NOMO-1 treated with dmso at 0.1 percent for 144 hours (cell line): ENCODE results near the gene EML1.
A peak's percentile ranks its signal among the peaks of the same experiment; 100 is the strongest.

Experiments used
- DNase-seq: peaks from one replicate; lab custom pipeline; 2025; ENCODE audit not compliant: unreplicated experiment; lab: John Stamatoyannopoulos, UW

EML1 gene

GRCh38 chr14:99821519-99822508 is 28.6 kb downstream of the EML1 start:
- no peak for DNase-seq

- DNase-seq = no peak
These were observed 29.7 kb downstream of the EML1 start for GRCh38 chr14:99822800-99823455.

DNA sequence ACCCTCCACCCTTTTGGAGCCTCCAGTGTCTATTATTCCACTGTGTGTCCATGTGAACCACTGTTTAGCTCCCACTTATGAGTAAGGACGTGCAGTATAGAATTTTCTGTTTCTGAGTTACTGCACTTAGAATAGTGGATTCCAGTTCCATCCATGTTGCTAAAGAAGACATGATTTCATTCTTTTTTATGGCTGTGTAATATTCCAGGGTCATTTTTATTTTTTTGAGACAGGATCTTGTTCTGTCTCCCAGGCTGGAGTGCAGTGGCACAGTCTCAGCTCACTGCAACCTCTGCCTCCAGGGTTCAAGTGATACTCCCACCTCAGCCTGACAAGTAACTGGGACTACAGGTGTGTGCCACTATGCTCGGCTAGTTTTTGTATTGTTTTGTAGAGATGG is 31.6 kb downstream of the EML1 start:
- DNase-seq = no peak

DNA sequence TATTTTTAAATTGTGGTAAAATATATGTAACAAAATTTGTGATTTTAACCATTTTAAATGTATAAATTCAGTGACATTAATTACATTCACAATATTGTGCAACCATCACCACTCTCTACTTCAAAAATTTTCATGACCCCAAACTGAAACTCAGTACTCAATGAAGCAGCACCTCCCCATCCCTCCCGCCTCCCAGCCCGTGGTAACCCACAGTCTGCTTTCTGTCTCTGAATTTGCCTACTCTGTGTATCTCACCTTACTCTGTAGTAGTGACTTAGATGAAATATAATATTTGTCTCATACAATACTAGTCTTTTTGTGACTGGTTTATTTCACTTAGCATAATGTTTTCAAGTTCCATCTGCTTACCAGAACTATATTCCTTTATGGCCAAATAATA is 36.2 kb downstream of the EML1 start:
- no peak for DNase-seq

DNA sequence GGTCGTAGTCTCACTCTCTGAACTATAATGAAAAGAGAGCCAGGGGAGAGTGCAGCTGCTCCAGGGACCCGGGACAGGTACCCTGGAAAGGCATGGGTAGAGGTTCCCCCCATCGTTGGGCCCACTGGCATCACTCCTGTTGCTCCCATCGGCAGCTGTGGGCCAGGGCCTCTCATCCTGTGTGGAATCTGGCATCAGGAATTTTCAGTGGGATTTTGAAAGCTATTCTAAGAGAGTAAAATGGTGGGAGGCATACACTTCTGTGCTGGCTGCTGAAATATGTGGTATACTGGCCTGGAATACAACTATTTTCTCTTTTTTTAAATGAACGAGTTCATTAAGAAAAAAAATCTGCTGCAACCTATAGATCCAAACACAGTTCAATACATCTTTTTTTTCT is 38.1 kb downstream of the EML1 start:
- DNase-seq = no peak

DNA sequence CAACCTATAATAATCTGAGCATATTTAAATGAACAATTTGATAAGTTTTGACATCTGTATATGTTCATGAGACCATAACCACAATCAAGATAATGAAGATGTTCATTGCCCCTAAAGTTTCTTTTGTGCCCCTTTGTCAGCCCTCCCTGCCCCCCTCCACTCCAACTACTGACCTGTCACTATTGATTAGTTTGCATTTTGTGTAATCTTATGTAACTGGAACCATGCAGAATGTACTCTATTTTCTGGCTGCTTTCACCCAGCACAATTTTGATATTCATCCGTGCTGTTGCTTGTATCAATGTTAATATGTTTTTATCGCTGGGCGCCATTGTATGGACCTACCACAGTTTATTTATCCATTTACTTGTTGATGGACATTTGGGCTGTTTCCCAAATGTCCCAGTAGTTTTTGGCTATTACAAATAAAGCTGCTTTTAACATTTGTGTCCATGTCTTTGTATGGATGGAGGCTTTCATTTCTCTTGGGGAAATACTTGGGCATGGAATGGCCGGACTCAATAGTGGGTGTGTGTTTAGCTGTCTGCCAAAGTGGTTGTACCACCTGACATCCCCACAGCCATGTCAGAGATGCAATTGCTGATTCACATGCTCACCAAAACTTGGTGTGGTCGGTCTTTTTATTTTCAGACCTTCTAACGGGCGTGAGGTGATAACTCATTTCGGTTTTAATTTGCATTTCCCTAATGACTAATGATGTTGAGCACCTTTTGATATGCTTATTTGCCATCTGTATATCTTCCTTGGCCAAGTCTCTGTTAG is 38.9 kb downstream of the EML1 start:
- no peak for DNase-seq

DNA sequence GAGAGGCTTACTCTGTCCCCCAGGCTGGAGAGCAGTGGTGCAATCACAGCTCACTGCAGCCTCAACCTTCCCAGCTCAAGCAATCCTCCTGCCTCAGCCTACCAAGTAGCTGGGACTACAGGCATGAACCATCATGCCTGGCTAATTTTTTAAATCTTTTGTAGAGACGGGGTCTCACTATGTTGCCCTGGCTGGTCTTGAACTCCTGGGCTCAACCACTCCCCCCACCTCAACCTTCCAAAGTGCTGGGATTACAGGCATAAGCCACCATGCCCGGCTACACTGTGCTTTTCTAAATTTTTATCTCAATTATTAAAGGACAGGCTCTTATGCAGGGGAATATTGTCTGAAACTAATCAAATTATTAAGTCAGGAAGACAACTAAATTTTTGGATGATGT is 44.6 kb downstream of the EML1 start:
- no peak for DNase-seq

DNA sequence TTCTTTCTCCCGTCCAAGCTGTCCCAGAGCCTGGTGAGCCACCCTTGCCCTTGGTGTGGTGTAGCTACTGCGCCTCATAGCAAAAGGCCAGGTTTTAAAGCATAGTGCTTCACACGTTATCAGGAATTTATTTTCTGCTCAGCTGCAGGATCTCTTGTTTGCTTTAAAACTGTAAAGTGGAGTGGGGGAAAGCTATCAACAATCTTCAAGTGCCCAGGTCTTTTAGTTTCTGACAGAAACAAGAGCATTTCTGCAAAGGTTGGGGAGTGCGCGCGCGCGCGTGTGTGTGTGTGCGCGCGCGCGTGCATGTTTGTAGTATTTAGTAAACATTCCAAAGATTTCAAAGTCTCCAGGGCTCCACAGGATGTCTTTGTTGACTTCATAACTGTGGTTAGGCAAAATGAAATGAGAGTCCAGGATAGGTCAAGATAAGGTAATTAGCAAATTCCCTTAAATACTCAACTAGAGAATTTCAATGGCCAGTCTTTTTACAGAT is 45.5 kb downstream of the EML1 start:
- no peak for DNase-seq

- DNase-seq = no peak
These were observed 46.5 kb downstream of the EML1 start for GRCh38 chr14:99839696-99840095.

- DNase-seq = no peak
These were observed 47.1 kb downstream of the EML1 start for GRCh38 chr14:99840265-99840664.

GRCh38 chr14:99840774-99841305 is 47.6 kb downstream of the EML1 start:
- DNase-seq = no peak

DNA sequence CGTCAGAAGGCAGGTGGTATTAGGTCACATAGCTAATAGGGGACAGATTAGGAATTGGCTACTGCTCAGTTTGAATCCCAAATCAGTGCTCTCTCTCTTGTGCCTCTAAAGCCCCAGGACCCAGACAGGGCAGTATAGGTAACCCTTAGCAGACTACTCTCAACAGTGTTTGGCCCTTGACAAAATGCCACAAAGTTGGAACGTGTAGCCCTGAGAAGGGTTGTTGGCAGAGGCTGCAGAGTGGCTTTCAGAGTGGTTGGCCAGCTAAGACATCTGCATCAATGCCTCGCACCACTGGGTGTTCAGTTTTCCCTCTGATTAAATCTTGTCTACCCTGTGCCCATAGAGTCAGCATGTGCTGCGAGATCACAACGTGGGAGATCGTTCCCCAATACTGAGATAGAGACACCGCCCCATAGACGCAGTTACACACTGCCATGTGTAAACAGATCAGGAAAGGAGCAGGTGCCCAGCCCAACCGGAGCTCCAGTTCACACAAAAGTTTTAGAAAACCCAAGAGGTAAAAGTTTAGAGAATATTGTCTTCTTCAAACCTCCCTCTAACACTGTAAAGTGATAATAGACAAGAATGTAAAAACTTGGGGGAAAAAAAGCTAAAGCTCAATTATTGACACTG is 48.3 kb downstream of the EML1 start:
- DNase-seq = no peak

- DNase-seq = no peak
These were observed 48.9 kb downstream of the EML1 start for GRCh38 chr14:99842141-99842540.

DNA sequence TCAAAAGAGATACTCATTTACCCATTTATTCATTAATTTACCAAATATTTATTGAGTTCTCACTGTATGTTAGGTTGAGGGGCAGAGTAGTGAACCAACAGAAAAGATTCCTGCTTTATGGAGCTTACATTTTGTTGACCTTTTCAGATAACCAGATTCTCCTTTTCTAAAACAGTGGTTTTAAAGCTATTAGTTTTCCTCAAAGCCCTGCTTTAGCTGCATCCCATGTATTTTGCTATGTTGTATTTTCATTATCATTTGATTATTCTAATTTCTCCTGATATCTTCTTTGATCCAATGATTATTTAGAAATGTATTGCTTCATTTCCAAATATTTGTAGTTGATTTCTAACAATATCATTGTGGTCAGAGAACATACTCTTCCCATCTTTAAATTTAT is 53.6 kb downstream of the EML1 start:
- no peak for DNase-seq

GRCh38 chr14:99850709-99851108 is 57.5 kb downstream of the EML1 start:
- DNase-seq = no peak

- DNase-seq = no peak
These were observed 59.4 kb downstream of the EML1 start for GRCh38 chr14:99852578-99852977.

DNA sequence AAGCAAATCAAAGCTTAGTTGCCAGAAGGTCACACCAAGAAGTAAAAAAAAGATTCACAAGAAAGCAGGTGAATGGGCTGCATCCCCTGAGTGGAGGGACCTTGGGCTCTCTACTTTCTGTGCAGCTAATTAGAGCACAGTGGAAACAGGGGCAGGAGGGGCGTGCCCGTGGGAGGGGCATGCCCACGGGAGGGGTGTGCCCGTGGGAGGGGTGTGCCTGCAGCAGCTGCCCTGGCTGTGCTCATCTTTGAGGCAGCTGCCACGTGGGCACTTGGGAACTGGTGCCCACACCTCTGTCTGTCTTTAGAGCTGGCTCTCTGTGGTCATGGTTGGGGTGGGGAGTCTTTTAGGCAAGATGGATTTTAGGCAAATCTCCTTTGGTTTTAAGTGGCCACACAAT is 60.0 kb downstream of the EML1 start:
- DNase-seq = no peak

GRCh38 chr14:99854831-99855230 is 61.6 kb downstream of the EML1 start:
- DNase-seq = peak; percentile 60

- DNase-seq = no peak
These were observed 62.1 kb downstream of the EML1 start for GRCh38 chr14:99855271-99855670.

DNA sequence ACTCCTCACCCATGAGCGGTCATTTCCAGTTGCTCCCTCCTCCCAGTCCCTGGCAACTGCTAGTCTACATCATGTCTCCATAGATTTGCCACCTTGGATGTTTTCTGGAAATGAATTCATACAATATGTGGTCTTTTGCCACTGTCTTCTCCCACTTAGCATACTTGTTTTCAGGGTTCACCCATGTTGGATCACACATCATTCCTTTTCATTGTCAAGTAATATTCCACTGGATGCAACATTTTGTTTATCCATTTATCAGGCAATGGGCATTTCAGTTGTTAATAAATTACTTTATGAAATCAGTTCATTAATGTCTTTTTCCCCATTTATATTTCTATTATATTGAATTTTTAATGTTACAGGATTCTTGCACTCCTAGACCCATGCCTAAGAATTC is 64.3 kb downstream of the EML1 start:
- DNase-seq = no peak

DNA sequence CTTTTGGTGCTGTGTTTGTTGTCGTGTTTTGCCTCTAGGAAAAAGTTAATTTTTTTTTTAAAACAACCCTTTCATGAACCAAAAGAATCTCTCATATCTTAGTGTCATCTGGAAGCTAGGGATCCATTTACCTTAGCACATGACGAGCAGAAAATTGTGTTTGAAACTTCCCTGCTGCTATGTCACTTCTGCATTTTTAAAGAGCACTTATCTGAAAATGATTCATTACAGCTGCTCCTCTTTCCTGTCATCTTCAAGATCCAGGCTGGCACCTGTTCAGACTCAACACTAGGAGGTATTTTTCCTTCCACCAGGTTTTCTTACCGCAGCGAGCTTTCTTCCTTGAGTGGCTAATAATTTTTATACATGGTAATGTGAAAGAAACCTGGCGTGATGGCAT is 67.0 kb downstream of the EML1 start:
- no peak for DNase-seq
